HG02678 (cell line): ENCODE results near the gene IGDCC3.
A peak's percentile ranks its signal among the peaks of the same experiment; 100 is the strongest.

Experiments used
- ATAC-seq: cut with Tn5 transposase; IDR thresholded peaks from one replicate; pipeline ENCODE4 v1.9.1; 2021; ENCODE audit warnings: mild to moderate bottlenecking, moderate library complexity; ENCODE audit not compliant: unreplicated experiment

IGDCC3 gene

GRCh38 chr15:65302061-65302460 lies 75.7 kb downstream of the IGDCC3 start:
- no peak for ATAC-seq

- ATAC-seq = no peak
Observed at GRCh38 chr15:65300924-65301441, 76.8 kb downstream of the IGDCC3 start.

- ATAC-seq = no peak
Observed at GRCh38 chr15:65298731-65299130, 79.1 kb downstream of the IGDCC3 start.

GRCh38 chr15:65292938-65293518 lies 84.8 kb downstream of the IGDCC3 start:
- no peak for ATAC-seq

GRCh38 chr15:65290228-65290627 lies 87.6 kb downstream of the IGDCC3 start:
- no peak for ATAC-seq

GRCh38 chr15:65289261-65289854 lies 88.4 kb downstream of the IGDCC3 start:
- ATAC-seq = no peak

GRCh38 chr15:65287520-65287855 lies 90.3 kb downstream of the IGDCC3 start:
- no peak for ATAC-seq

GRCh38 chr15:65286704-65287519 lies 90.9 kb downstream of the IGDCC3 start, which contains the start of gene PARP16:
Gene PARP16, minus strand, starts transcription at chr15:65286883. Its CDS starts 457 bp downstream, at chr15:65286426.
- ATAC-seq = peak; percentile 94

GRCh38 chr15:65286069-65286703 lies 91.6 kb downstream of the IGDCC3 start:
- peak; percentile 31 for ATAC-seq

- ATAC-seq = no peak
Observed at GRCh38 chr15:65285291-65286068, 92.3 kb downstream of the IGDCC3 start.

- no peak for ATAC-seq
Observed at GRCh38 chr15:65278480-65278879, 99.3 kb downstream of the IGDCC3 start.
